Effector CD8-positive, alpha-beta T cell (primary cell): ENCODE results near the gene MLN.

Experiments
- DNase-seq: peaks from one replicate; lab custom pipeline; 2025; lab: John Stamatoyannopoulos, UW

Gene MLN

GRCh38 chr6:33813990-33814985 lies 10.5 kb upstream of the MLN start:
- DNase-seq = no peak

- DNase-seq = no peak
These were observed 9.6 kb upstream of the MLN start for GRCh38 chr6:33813246-33813904.

- no peak for DNase-seq
These were observed 8.9 kb upstream of the MLN start for GRCh38 chr6:33812669-33813068.

GRCh38 chr6:33809594-33809993 lies 5.8 kb upstream of the MLN start:
- DNase-seq = no peak

- DNase-seq = no peak
These were observed 4.9 kb upstream of the MLN start for GRCh38 chr6:33808641-33809180.

- DNase-seq = no peak
These were observed 3.8 kb upstream of the MLN start for GRCh38 chr6:33807606-33808005.

- no peak for DNase-seq
These were observed 3.0 kb upstream of the MLN start for GRCh38 chr6:33806841-33807240.

GRCh38 chr6:33802186-33802958 lies 1.4 kb downstream of the MLN start:
- no peak for DNase-seq

- no peak for DNase-seq
These were observed 2.2 kb downstream of the MLN start for GRCh38 chr6:33801611-33802010.

GRCh38 chr6:33800248-33800969 lies 3.4 kb downstream of the MLN start:
- DNase-seq = no peak

GRCh38 chr6:33799454-33800113 lies 4.2 kb downstream of the MLN start:
- DNase-seq = no peak

- no peak for DNase-seq
These were observed 5.4 kb downstream of the MLN start for GRCh38 chr6:33798343-33798848.

GRCh38 chr6:33797626-33798342 lies 6.0 kb downstream of the MLN start:
- DNase-seq = no peak

GRCh38 chr6:33794910-33795623 lies 8.7 kb downstream of the MLN start:
- DNase-seq = no peak

- DNase-seq = no peak
These were observed 10.8 kb downstream of the MLN start for GRCh38 chr6:33792981-33793380.

- DNase-seq = no peak
These were observed 12.2 kb downstream of the MLN start for GRCh38 chr6:33791620-33792019.

- no peak for DNase-seq
These were observed 12.9 kb downstream of the MLN start for GRCh38 chr6:33790910-33791309.

- no peak for DNase-seq
These were observed 13.4 kb downstream of the MLN start for GRCh38 chr6:33790379-33790778.

GRCh38 chr6:33789550-33789895 lies 14.3 kb downstream of the MLN start:
- DNase-seq = no peak
